ENCODE results near the gene NDUFAF7.

GRCh38 chr2:37219046-37219445, 12.4 kb upstream of the NDUFAF7 start:
- no peak for TF ChIP-seq CTCF (conservative IDR thresholded peaks at IDR 0.05; ENCODE audit: low read depth, low read length)
- TF ChIP-seq EZH2 (IDR thresholded peaks at IDR 0.05; ENCODE audit: borderline replicate concordance, low read depth, low read length, poor library complexity, severe bottlenecking) = no peak

All from A673 (cell line).